Small intestine (tissue), 7 donors: ENCODE results near the gene UGT1A5. TPM values are rescaled to one million over a fixed set of nuclear protein-coding genes. Genes with fewer than 3 reads are reported as not detected.

ENCODE experiments used
- DNase-seq, 2 donors: peaks; one replicate each; pipeline versions ENCODE4 v3.0.0 to v3.0.0-alpha.2; 2013
- FAIRE-seq: peaks from 2 replicates; lab custom pipeline; 2012; peaks lifted over from hg19 to GRCh38; lab: Jason Lieb, UNC
- H3K27ac ChIP-seq, 3 donors: one replicate each; pipeline ENCODE4 v1.5.1; 2013; ENCODE audit warnings: low read length in 2 of 3, mild to moderate bottlenecking in 2 of 3, control low read depth in 1 of 3, inconsistent platforms in 1 of 3, low read depth in 1 of 3, moderate library complexity in 1 of 3
- H3K27me3 ChIP-seq, 3 donors: one replicate each; pipeline ENCODE4 v1.6.1; 2013; ENCODE audit warnings: low read length in 3 of 3, inconsistent platforms in 1 of 3; ENCODE audit not compliant: control insufficient read depth in 3 of 3, insufficient read depth in 3 of 3
- H3K36me3 ChIP-seq, 3 donors: one replicate each; pipeline ENCODE4 v1.6.1; 2013; ENCODE audit warnings: low read length in 3 of 3, inconsistent platforms in 1 of 3, low read depth in 1 of 3, mild to moderate bottlenecking in 1 of 3, moderate library complexity in 1 of 3; ENCODE audit not compliant: control insufficient read depth in 3 of 3, insufficient read depth in 2 of 3
- H3K4me1 ChIP-seq, 3 donors: one replicate each; pipeline ENCODE4 v1.6.1; 2013; ENCODE audit warnings: low read length in 2 of 3, inconsistent platforms in 1 of 3, low read depth in 1 of 3, mild to moderate bottlenecking in 1 of 3, moderate library complexity in 1 of 3; ENCODE audit not compliant: control insufficient read depth in 3 of 3, insufficient read depth in 2 of 3
- H3K4me3 ChIP-seq, 3 donors: one replicate each; pipeline ENCODE4 v1.5.1; 2013; ENCODE audit warnings: low read length in 3 of 3, control low read depth in 1 of 3, inconsistent platforms in 1 of 3, low read depth in 1 of 3, mild to moderate bottlenecking in 1 of 3, moderate library complexity in 1 of 3
- H3K9me3 ChIP-seq, 2 donors: one replicate each; pipeline ENCODE4 v1.6.1; 2013; ENCODE audit warnings: low read depth in 1 of 2, low read length in 1 of 2; ENCODE audit not compliant: control insufficient read depth in 2 of 2, insufficient read depth in 1 of 2
- WGBS, 3 donors: extraction: QIAGEN DNeasy Blood & Tissue Kit; methylation state at CpG; one replicate each; pipeline ENCODE4 v1.1.7; 2013; 5-methylcytosine and 5-hydroxymethylcytosine counted together
- polyA plus RNA-seq, 4 donors: library from polyadenylated mRNA; stranded (reverse) in 3 of 4; unstranded in 1 of 4; fragments of 200-250 nt in 3 of 4; fragments of 120-200 nt in 1 of 4; gene quantifications; one replicate each; pipeline versions ENCODE4 v1.2.1 to v1.2.3, GENCODE V29; 2013
- donor health status: healthy with polysubstance abuse.
- donor health status: control.
- donor health status: control.
- donor health status: Bipolar disorder and iron deficiency.
- donor health status: healthy.

Gene UGT1A5
- polyA plus RNA-seq, 4 donors: 0.15 to 15.4 (median 0.48) TPM; not detected in 1

GRCh38 chr2:233821196-233821595 lies 108.5 kb downstream of the UGT1A5 start:
- H3K27ac ChIP-seq: no peak overlapping the region
- 90 to 100% (median 94%) methylated on average over 3 of the region's 3 CpGs for WGBS, 3 donors

GRCh38 chr2:233821709-233822100 lies 109.0 kb downstream of the UGT1A5 start:
- no peaks in the 10 kb centered on the region for H3K9me3 ChIP-seq

More at GRCh38 chr2:233821196-233821595, 108.5 kb downstream of the UGT1A5 start:
- H3K4me3 ChIP-seq: no peak overlapping the region
- peaks cover 0 to 2% of the 10 kb centered on the region in 2 donors for H3K9me3 ChIP-seq
- H3K4me1 ChIP-seq: peaks cover 0 to 23% (median 4%) of the 10 kb centered on the region in 3 donors
- FAIRE-seq (no peak), DNase-seq (no peak)
- no peaks in the 10 kb centered on the region for H3K27me3 ChIP-seq
- H3K36me3 ChIP-seq: no peaks in the 10 kb centered on the region

DNA sequence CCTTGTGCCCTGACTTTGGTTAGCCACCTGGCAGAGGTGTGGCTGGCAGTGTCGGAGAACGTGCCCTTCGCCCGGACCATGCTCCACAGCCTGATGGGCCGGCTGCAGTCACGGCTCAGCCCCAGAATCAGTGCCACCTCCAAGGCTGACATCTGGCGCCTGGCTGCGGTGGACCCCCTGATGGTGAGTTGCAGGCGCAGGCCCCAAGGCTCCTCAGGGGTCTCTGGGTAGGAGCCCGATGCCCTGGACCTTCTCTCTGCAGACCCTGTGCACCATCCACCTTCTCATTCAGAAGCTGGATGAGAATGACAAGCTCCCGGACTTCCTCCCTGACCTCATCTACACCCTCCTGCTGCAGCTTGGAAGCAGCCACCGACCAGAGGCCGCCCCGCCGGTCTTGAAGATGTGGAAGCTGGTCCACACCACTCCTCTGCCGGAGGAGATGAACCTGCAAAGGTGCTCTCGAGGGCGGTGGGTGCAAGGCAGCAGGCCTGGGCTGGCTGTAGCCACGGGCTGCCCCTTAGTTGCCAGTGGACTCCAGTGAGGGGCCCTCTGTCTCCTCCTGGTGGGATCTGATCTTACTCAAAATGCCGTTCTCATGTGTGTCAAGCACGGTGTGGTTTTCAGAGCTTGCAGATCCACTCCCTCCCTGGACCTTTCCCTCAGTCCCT lies 109.5 kb downstream of the UGT1A5 start:
- Histone ChIP-seq H3K4me1 (peaks cover 0 to 15% (median 4%) of the 10 kb centered on the region in 3 donors), H3K27me3 (no peaks in the 10 kb centered on the region), H3K9me3 (no peaks in the 10 kb centered on the region), H3K36me3 (no peaks in the 10 kb centered on the region), H3K4me3 (no peak overlapping the region), H3K27ac (peak overlapping the region in 1 of 3 donors; percentile 1)
- DNase-seq (peak in 1 of 2 donors; percentile 82), FAIRE-seq (no peak)
- 37 to 75% (median 60%) methylated on average over 21 of the region's 21 CpGs for WGBS, 3 donors

More at GRCh38 chr2:233821709-233822100, 109.0 kb downstream of the UGT1A5 start:
- no peaks in the 10 kb centered on the region for H3K27me3 ChIP-seq
- H3K4me3 ChIP-seq: no peak overlapping the region
- no peak for FAIRE-seq
- 70 to 91% (median 79%) methylated on average over 8 of the region's 8 CpGs for WGBS, 3 donors
- no peaks in the 10 kb centered on the region for H3K36me3 ChIP-seq
- H3K27ac ChIP-seq: no peak overlapping the region
- peaks cover 0 to 19% (median 4%) of the 10 kb centered on the region in 3 donors for H3K4me1 ChIP-seq
- no peak for DNase-seq

Other genes starting within 250 kb of the UGT1A5 start
- 10 to 100 TPM; 19.3 to 40.9 (median 30.6) TPM for gene USP40, start 146.1 kb upstream of the UGT1A5 start, polyA plus RNA-seq
- 10 to 100 TPM in 1 of 4 donors, 1 to 10 TPM in 2, under 1 TPM in 1; 0.07 to 13.6 (median 4.9) TPM for gene UGT1A8, start 95.3 kb upstream of the UGT1A5 start, polyA plus RNA-seq
- 10 to 100 TPM in 3 of 4 donors, under 1 TPM in 1; 0.27 to 30.0 (median 18.5) TPM for gene UGT1A10, start 76.5 kb upstream of the UGT1A5 start, polyA plus RNA-seq
- under 1 TPM in 1 of 4 donors, not detected in 3; 0.07 TPM for gene UGT1A9, start 41.0 kb upstream of the UGT1A5 start, polyA plus RNA-seq
- gene UGT1A7, start 31.0 kb upstream of the UGT1A5 start, polyA plus RNA-seq: 1 to 10 TPM in 1 of 4 donors, under 1 TPM in 2, not detected in 1; 0.03 to 9.6 (median 0.19) TPM
- gene UGT1A6, start 20.0 kb upstream of the UGT1A5 start, polyA plus RNA-seq: 1 to 10 TPM in 2 of 4 donors, under 1 TPM in 1, not detected in 1; 0.21 to 1.8 (median 1.4) TPM
- gene UGT1A4, start 5.8 kb downstream of the UGT1A5 start, polyA plus RNA-seq: 1 to 10 TPM in 1 of 4 donors, under 1 TPM in 2, not detected in 1; 0.09 to 7.3 (median 0.66) TPM
- gene UGT1A3, start 16.1 kb downstream of the UGT1A5 start, polyA plus RNA-seq: 1 to 10 TPM in 2 of 4 donors, under 1 TPM in 2; 0.22 to 6.8 (median 2.7) TPM
- gene UGT1A1, start 47.4 kb downstream of the UGT1A5 start, polyA plus RNA-seq: 10 to 100 TPM in 3 of 4 donors, under 1 TPM in 1; 0.38 to 78.9 (median 28.0) TPM
- gene MROH2A, start 65.4 kb downstream of the UGT1A5 start, polyA plus RNA-seq: 1 to 10 TPM in 1 of 4 donors, under 1 TPM in 3; 0.19 to 1.6 (median 0.42) TPM
- gene HJURP, start 141.6 kb downstream of the UGT1A5 start, polyA plus RNA-seq: 10 to 100 TPM in 2 of 4 donors, 1 to 10 TPM in 1, under 1 TPM in 1; 0.81 to 10.7 (median 5.9) TPM
- under 1 TPM in 1 of 4 donors, not detected in 3; 0.18 TPM for gene TRPM8, start 204.5 kb downstream of the UGT1A5 start, polyA plus RNA-seq